ENCODE data around the gene HTR2A.

GRCh38 chr13:46860722-46861121 lies 36.1 kb downstream of the HTR2A start:
- no peak for TF ChIP-seq CTCF (IDR thresholded peaks at IDR 0.05)
- no peak for TF ChIP-seq FOXJ3 (CRISPR knock-in tag; IDR thresholded peaks at IDR 0.05; ENCODE audit: borderline replicate concordance)

Measured in WTC11 (cell line).